GM23338 (cell line): ENCODE data around the gene CHRNA4. TPM values are rescaled to one million over a fixed set of nuclear protein-coding genes. Genes with fewer than 3 reads are reported as not detected.

Experiments used
- ATAC-seq: fragments of 200-7000 bp; cut with Tn5 transposase; 3 replicates; pipeline ENCODE4 v1.9.1; 2020
- DNase-seq: peaks from one replicate; pipeline ENCODE4 v3.0.0-alpha.2; 2015; ENCODE audit warnings: low spot score
- H2AFZ ChIP-seq: fragments of 200-600 bp; sonication (generic); 2 replicates; pipeline ENCODE4 v1.8.0; 2016; ENCODE audit warnings: antibody characterized with exemption, mild to moderate bottlenecking, moderate library complexity
- H3F3A ChIP-seq: fragments of 200-600 bp; sonication (generic); replicated peaks from 2 replicates; pipeline ENCODE4 v1.8.0; 2017; ENCODE audit warnings: antibody characterized with exemption, mixed run types, low read depth
- H3K27ac ChIP-seq: fragments of 200-600 bp; sonication (generic); 2 replicates; pipeline ENCODE4 v1.6.1; 2016; ENCODE audit warnings: low read depth
- H3K27me3 ChIP-seq: fragments of 200-600 bp; sonication (generic); 2 replicates; pipeline ENCODE4 v1.8.0; 2016; ENCODE audit warnings: mild to moderate bottlenecking, mixed run types, moderate library complexity; ENCODE audit not compliant: insufficient read depth
- H3K36me3 ChIP-seq: fragments of 200-600 bp; sonication (generic); 2 replicates; pipeline ENCODE4 v1.8.0; 2016; ENCODE audit warnings: mild to moderate bottlenecking; ENCODE audit not compliant: insufficient read depth
- H3K4me1 ChIP-seq: fragments of 200-600 bp; sonication (generic); 2 replicates; pipeline ENCODE4 v1.8.0; 2016; ENCODE audit warnings: mild to moderate bottlenecking, moderate library complexity; ENCODE audit not compliant: insufficient read depth
- H3K4me2 ChIP-seq: fragments of 200-600 bp; sonication (generic); 2 replicates; pipeline ENCODE4 v1.7.1; 2017; ENCODE audit warnings: mixed run types
- H3K4me3 ChIP-seq: fragments of 200-600 bp; sonication (generic); 2 replicates; pipeline ENCODE4 v1.6.1; 2016; ENCODE audit warnings: mixed run types
- H3K79me2 ChIP-seq: fragments of 200-600 bp; sonication (generic); replicated peaks from 2 replicates; pipeline ENCODE4 v1.8.0; 2017; ENCODE audit warnings: mild to moderate bottlenecking; ENCODE audit not compliant: insufficient read depth
- H3K9me2 ChIP-seq: fragments of 200-600 bp; sonication (generic); 2 replicates; pipeline ENCODE4 v1.8.0; 2017; ENCODE audit not compliant: insufficient read depth
- H4K20me1 ChIP-seq: fragments of 200-600 bp; sonication (generic); replicated peaks from 2 replicates; pipeline ENCODE4 v1.8.0; 2017; ENCODE audit warnings: mild to moderate bottlenecking; ENCODE audit not compliant: insufficient read depth
- H3K27ac Mint-ChIP-seq: 2 replicates; pipeline ENCODE4 v1.8.0; 2020; ENCODE audit warnings: inconsistent platforms, mild to moderate bottlenecking, moderate library complexity, mixed read lengths
- H3K27me3 Mint-ChIP-seq: 3 replicates; pipeline ENCODE4 v1.8.0; 2022; ENCODE audit warnings: low read depth, mild to moderate bottlenecking, moderate library complexity, mixed read lengths, inconsistent platforms; ENCODE audit not compliant: insufficient read depth, poor library complexity
- H3K36me3 Mint-ChIP-seq: 3 replicates; pipeline ENCODE4 v1.8.0; 2021; ENCODE audit warnings: low read depth, mild to moderate bottlenecking, inconsistent platforms, moderate library complexity, mixed read lengths
- H3K4me1 Mint-ChIP-seq: 3 replicates; pipeline ENCODE4 v1.8.0; 2020; ENCODE audit warnings: mild to moderate bottlenecking, inconsistent platforms, mixed read lengths
- H3K4me3 Mint-ChIP-seq: 3 replicates; pipeline ENCODE4 v1.8.0; 2021; ENCODE audit warnings: moderate library complexity, mild to moderate bottlenecking, inconsistent platforms, mixed read lengths
- H3K9me3 Mint-ChIP-seq: 3 replicates; pipeline ENCODE4 v1.8.0; 2020; ENCODE audit warnings: moderate library complexity, mild to moderate bottlenecking, inconsistent platforms, mixed read lengths
- CREB1 ChIP-seq: fragments of 250-450 bp; sonication (Bioruptor Pico); IDR thresholded peaks from 2 replicates; pipeline ENCODE4 v1.5.0; 2020; ENCODE audit warnings: low read depth, mild to moderate bottlenecking, moderate library complexity
- CTCF ChIP-seq, 2 experiments: fragments of 200-600 bp in 1 of 2; sonication (generic) in 1 of 2; conservative IDR thresholded peaks; 2 replicates each; pipeline versions ENCODE4 v1.5.1 to v1.6.1; 2016 to 2017; ENCODE audit warnings: antibody characterized with exemption in 2 of 2, low read depth in 2 of 2, mild to moderate bottlenecking in 2 of 2, moderate library complexity in 1 of 2
- EZH2 ChIP-seq: fragments of 200-600 bp; sonication (generic); IDR thresholded peaks from one replicate; pipeline ENCODE4 v1.8.0; 2017; ENCODE audit warnings: antibody characterized with exemption, mild to moderate bottlenecking, low read depth; ENCODE audit not compliant: unreplicated experiment
- EZH2phosphoT487 ChIP-seq: fragments of 200-600 bp; sonication (generic); IDR thresholded peaks from one replicate; pipeline ENCODE4 v1.8.1; 2018; ENCODE audit warnings: antibody characterized with exemption; ENCODE audit not compliant: unreplicated experiment
- JUNB ChIP-seq: IDR thresholded peaks from one replicate; pipeline ENCODE4 v1.6.1; 2016; ENCODE audit warnings: antibody characterized with exemption; ENCODE audit not compliant: unreplicated experiment
- NANOG ChIP-seq: IDR thresholded peaks from 2 replicates; pipeline ENCODE4 v1.6.1; 2016; ENCODE audit warnings: antibody characterized with exemption, borderline replicate concordance
- POLR2AphosphoS5 ChIP-seq: IDR thresholded peaks from 2 replicates; pipeline ENCODE4 v1.6.1; 2016; ENCODE audit warnings: antibody characterized with exemption, low read depth
- REST ChIP-seq: IDR thresholded peaks from one replicate; pipeline ENCODE4 v1.6.1; 2018; ENCODE audit warnings: antibody characterized with exemption; ENCODE audit not compliant: unreplicated experiment
- STAT1 ChIP-seq: IDR thresholded peaks from one replicate; pipeline ENCODE4 v1.6.1; 2016; ENCODE audit warnings: antibody characterized with exemption; ENCODE audit not compliant: unreplicated experiment
- ZNF114 ChIP-seq: fragments of 250-450 bp; sonication (Bioruptor Pico); IDR thresholded peaks from 2 replicates; pipeline ENCODE4 v1.5.0; 2020; ENCODE audit warnings: mild to moderate bottlenecking, moderate library complexity
- ZNF331 ChIP-seq: fragments of 250-450 bp; sonication (Bioruptor Pico); IDR thresholded peaks from 2 replicates; pipeline ENCODE4 v1.5.0; 2020; ENCODE audit warnings: low read depth, mild to moderate bottlenecking, moderate library complexity
- polyA plus RNA-seq: library from polyadenylated mRNA; unstranded; fragments of >200 nt; fragmentation: Nextera tagmentation; extraction: Ambion mirVana; gene quantifications from 2 replicates; pipeline ENCODE4 v1.2.1, GENCODE V29; 2016
- total RNA-seq: library from RNA; depleted of rRNA; stranded (reverse); fragments of >200 nt; shearing (Covaris generic); gene quantifications from 2 replicates; pipeline ENCODE4 v1.2.3, GENCODE V29; 2014
- TF ChIP-seq, protein P1 (sequence below): fragments of 250-450 bp; sonication (Bioruptor Pico); IDR thresholded peaks from 2 replicates; pipeline ENCODE4 v1.5.0; 2020; ENCODE audit warnings: mild to moderate bottlenecking, moderate library complexity
- TF ChIP-seq, protein P2 (sequence below): IDR thresholded peaks from 2 replicates; pipeline ENCODE4 v1.6.1; 2016; ENCODE audit warnings: antibody characterized with exemption

The CHRNA4 gene
- total and polyA plus RNA-seq, 2 experiments from 2014 or later = 2.7 to 3.9 TPM

DNA sequence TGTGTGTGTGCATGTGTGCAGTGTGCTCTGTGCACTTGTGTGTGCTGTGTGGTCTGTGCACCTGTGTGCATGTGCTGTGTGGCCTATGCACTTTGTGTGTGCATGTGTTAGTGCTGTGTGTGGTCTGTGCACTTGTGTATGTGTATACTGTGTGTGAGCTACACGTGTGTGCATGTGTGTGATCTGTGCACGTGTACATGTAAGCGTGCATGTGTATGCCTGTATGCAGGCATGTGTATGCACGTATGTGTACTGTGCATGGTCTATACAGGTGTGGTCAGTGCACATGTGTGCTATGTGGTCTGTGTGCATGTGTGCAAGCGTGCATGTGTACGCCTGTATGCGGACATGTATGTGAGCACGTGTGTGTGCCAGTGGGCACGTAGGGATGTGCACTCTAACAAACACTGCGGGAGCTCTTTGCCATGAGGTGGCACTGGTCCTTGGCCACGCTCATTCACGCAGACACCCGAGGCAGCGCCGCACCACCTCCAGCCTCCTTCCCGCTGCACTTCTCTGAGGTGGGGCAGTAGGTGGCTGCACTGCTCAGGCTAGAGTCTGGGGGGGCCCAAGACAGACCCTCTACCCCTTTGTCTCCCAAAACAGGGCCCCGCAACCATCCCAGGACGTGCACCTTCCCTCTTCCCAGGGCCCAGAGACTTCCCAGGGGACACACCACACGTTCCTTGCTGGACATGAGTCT is 42.4 kb upstream of the CHRNA4 start:
- Mint-ChIP-seq H3K4me1 (peaks cover 13% of the 10 kb centered on the region), H3K9me3 (no peaks in the 10 kb centered on the region), H3K27ac (peak overlapping the region; percentile 85; the same call in 1 of the 2 replicates), H3K36me3 (no peaks in the 10 kb centered on the region), H3K4me3 (no peak overlapping the region), H3K27me3 (peaks cover 27% of the 10 kb centered on the region)
- Histone ChIP-seq H4K20me1 (no peaks in the 10 kb centered on the region), H3K27ac (no peak overlapping the region), H3K9me2 (no peaks in the 10 kb centered on the region), H3K36me3 (no peaks in the 10 kb centered on the region), H2AFZ (no peak overlapping the region), H3F3A (no peaks in the 10 kb centered on the region), H3K4me3 (no peak overlapping the region), H3K79me2 (no peaks in the 10 kb centered on the region), H3K4me2 (no peak overlapping the region), H3K27me3 (no peaks in the 10 kb centered on the region), H3K4me1 (no peaks in the 10 kb centered on the region; the same call in 1 of the 2 replicates)
- no peak for ATAC-seq
- TF ChIP-seq, protein P1, sequence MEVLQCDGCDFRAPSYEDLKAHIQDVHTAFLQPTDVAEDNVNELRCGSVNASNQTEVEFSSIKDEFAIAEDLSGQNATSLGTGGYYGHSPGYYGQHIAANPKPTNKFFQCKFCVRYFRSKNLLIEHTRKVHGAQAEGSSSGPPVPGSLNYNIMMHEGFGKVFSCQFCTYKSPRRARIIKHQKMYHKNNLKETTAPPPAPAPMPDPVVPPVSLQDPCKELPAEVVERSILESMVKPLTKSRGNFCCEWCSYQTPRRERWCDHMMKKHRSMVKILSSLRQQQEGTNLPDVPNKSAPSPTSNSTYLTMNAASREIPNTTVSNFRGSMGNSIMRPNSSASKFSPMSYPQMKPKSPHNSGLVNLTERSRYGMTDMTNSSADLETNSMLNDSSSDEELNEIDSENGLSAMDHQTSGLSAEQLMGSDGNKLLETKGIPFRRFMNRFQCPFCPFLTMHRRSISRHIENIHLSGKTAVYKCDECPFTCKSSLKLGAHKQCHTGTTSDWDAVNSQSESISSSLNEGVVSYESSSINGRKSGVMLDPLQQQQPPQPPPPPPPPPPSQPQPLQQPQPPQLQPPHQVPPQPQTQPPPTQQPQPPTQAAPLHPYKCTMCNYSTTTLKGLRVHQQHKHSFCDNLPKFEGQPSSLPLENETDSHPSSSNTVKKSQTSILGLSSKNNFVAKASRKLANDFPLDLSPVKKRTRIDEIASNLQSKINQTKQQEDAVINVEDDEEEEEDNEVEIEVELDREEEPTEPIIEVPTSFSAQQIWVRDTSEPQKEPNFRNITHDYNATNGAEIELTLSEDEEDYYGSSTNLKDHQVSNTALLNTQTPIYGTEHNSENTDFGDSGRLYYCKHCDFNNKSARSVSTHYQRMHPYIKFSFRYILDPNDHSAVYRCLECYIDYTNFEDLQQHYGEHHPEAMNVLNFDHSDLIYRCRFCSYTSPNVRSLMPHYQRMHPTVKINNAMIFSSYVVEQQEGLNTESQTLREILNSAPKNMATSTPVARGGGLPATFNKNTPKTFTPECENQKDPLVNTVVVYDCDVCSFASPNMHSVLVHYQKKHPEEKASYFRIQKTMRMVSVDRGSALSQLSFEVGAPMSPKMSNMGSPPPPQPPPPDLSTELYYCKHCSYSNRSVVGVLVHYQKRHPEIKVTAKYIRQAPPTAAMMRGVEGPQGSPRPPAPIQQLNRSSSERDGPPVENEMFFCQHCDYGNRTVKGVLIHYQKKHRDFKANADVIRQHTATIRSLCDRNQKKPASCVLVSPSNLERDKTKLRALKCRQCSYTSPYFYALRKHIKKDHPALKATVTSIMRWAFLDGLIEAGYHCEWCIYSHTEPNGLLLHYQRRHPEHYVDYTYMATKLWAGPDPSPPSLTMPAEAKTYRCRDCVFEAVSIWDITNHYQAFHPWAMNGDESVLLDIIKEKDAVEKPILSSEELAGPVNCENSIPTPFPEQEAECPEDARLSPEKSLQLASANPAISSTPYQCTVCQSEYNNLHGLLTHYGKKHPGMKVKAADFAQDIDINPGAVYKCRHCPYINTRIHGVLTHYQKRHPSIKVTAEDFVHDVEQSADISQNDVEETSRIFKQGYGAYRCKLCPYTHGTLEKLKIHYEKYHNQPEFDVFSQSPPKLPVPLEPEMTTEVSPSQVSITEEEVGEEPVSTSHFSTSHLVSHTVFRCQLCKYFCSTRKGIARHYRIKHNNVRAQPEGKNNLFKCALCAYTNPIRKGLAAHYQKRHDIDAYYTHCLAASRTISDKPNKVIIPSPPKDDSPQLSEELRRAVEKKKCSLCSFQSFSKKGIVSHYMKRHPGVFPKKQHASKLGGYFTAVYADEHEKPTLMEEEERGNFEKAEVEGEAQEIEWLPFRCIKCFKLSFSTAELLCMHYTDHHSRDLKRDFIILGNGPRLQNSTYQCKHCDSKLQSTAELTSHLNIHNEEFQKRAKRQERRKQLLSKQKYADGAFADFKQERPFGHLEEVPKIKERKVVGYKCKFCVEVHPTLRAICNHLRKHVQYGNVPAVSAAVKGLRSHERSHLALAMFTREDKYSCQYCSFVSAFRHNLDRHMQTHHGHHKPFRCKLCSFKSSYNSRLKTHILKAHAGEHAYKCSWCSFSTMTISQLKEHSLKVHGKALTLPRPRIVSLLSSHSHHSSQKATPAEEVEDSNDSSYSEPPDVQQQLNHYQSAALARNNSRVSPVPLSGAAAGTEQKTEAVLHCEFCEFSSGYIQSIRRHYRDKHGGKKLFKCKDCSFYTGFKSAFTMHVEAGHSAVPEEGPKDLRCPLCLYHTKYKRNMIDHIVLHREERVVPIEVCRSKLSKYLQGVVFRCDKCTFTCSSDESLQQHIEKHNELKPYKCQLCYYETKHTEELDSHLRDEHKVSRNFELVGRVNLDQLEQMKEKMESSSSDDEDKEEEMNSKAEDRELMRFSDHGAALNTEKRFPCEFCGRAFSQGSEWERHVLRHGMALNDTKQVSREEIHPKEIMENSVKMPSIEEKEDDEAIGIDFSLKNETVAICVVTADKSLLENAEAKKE (CRISPR knock-in tag) = no peak
- TF ChIP-seq POLR2AphosphoS5 (no peak), STAT1 (no peak), ZNF331 (CRISPR knock-in tag) (no peak), EZH2 (no peak), ZNF114 (CRISPR knock-in tag) (no peak), CTCF (conservative IDR thresholded peaks at IDR 0.05; ENCODE audit: low read depth in 2 of 2) (no peak), EZH2phosphoT487 (no peak), JUNB (no peak), REST (no peak), NANOG (no peak), CREB1 (CRISPR knock-in tag) (no peak)
- TF ChIP-seq, protein P2, sequence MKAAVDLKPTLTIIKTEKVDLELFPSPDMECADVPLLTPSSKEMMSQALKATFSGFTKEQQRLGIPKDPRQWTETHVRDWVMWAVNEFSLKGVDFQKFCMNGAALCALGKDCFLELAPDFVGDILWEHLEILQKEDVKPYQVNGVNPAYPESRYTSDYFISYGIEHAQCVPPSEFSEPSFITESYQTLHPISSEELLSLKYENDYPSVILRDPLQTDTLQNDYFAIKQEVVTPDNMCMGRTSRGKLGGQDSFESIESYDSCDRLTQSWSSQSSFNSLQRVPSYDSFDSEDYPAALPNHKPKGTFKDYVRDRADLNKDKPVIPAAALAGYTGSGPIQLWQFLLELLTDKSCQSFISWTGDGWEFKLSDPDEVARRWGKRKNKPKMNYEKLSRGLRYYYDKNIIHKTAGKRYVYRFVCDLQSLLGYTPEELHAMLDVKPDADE = no peak
- no peak for DNase-seq
